SW 1271 (cell line): ENCODE measurements around the gene FOXB1.
A peak's percentile ranks its signal among the peaks of the same experiment; 100 is the strongest.

ENCODE experiments used
- DNase-seq, 2 experiments: peaks; one replicate each; lab custom pipeline; 2025; lab: John Stamatoyannopoulos, UW

The FOXB1 gene

GRCh38 chr15:60004009-60004845 lies at the start of gene FOXB1:
Gene FOXB1, plus strand, starts transcription at chr15:60004311. Its CDS starts 653 bp downstream, at chr15:60004964.
- peak in 1 of 2 experiments; percentile 17 for DNase-seq

GRCh38 chr15:59958288-59958687 lies 45.8 kb upstream of the FOXB1 start:
- DNase-seq = no peak

- no peak for DNase-seq
Measured at GRCh38 chr15:59960318-59960717, 43.8 kb upstream of the FOXB1 start.

- no peak for DNase-seq
Measured at GRCh38 chr15:59963322-59963721, 40.8 kb upstream of the FOXB1 start.

GRCh38 chr15:59963925-59964324 lies 40.2 kb upstream of the FOXB1 start:
- no peak for DNase-seq

GRCh38 chr15:59965741-59966140 lies 38.4 kb upstream of the FOXB1 start:
- no peak for DNase-seq

GRCh38 chr15:59966262-59966661 lies 37.8 kb upstream of the FOXB1 start:
- no peak for DNase-seq

- no peak for DNase-seq
Measured at GRCh38 chr15:59968314-59968713, 35.8 kb upstream of the FOXB1 start.

- DNase-seq = no peak
Measured at GRCh38 chr15:59972241-59972640, 31.9 kb upstream of the FOXB1 start.

GRCh38 chr15:59976480-59977271 lies 27.4 kb upstream of the FOXB1 start:
- DNase-seq = no peak

GRCh38 chr15:59991834-59992233 lies 12.3 kb upstream of the FOXB1 start:
- no peak for DNase-seq

GRCh38 chr15:59993041-59993750 lies 10.9 kb upstream of the FOXB1 start:
- DNase-seq = no peak

GRCh38 chr15:59993950-59994401 lies 10.1 kb upstream of the FOXB1 start:
- DNase-seq = no peak

- DNase-seq = no peak
Measured at GRCh38 chr15:59994526-59994887, 9.6 kb upstream of the FOXB1 start.

- no peak for DNase-seq
Measured at GRCh38 chr15:59994888-59995557, 9.1 kb upstream of the FOXB1 start.

- DNase-seq = no peak
Measured at GRCh38 chr15:59995568-59996297, 8.4 kb upstream of the FOXB1 start.

GRCh38 chr15:59996298-59997041 lies 7.6 kb upstream of the FOXB1 start:
- DNase-seq = no peak

- DNase-seq = no peak
Measured at GRCh38 chr15:59997070-59997701, 6.9 kb upstream of the FOXB1 start.

- no peak for DNase-seq
Measured at GRCh38 chr15:59998305-59998949, 5.7 kb upstream of the FOXB1 start.
